ENCODE results near the gene SMAD7.

GRCh38 chr18:48979944-48980890 lies 29.5 kb upstream of the SMAD7 start:
- TF ChIP-seq, protein P1, sequence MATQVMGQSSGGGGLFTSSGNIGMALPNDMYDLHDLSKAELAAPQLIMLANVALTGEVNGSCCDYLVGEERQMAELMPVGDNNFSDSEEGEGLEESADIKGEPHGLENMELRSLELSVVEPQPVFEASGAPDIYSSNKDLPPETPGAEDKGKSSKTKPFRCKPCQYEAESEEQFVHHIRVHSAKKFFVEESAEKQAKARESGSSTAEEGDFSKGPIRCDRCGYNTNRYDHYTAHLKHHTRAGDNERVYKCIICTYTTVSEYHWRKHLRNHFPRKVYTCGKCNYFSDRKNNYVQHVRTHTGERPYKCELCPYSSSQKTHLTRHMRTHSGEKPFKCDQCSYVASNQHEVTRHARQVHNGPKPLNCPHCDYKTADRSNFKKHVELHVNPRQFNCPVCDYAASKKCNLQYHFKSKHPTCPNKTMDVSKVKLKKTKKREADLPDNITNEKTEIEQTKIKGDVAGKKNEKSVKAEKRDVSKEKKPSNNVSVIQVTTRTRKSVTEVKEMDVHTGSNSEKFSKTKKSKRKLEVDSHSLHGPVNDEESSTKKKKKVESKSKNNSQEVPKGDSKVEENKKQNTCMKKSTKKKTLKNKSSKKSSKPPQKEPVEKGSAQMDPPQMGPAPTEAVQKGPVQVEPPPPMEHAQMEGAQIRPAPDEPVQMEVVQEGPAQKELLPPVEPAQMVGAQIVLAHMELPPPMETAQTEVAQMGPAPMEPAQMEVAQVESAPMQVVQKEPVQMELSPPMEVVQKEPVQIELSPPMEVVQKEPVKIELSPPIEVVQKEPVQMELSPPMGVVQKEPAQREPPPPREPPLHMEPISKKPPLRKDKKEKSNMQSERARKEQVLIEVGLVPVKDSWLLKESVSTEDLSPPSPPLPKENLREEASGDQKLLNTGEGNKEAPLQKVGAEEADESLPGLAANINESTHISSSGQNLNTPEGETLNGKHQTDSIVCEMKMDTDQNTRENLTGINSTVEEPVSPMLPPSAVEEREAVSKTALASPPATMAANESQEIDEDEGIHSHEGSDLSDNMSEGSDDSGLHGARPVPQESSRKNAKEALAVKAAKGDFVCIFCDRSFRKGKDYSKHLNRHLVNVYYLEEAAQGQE (IDR thresholded peaks at IDR 0.05; ENCODE audit: insufficient read depth in 1 of 2, low read depth in 2 of 2, low read length in 2 of 2): no peak
- TF ChIP-seq SIN3A (IDR thresholded peaks at IDR 0.05; ENCODE audit: borderline replicate concordance, insufficient read depth, low read length) (no peak), TAF1 (IDR thresholded peaks at IDR 0.05; ENCODE audit: borderline replicate concordance, insufficient read depth, low read length) (no peak), POLR2AphosphoS5 (IDR thresholded peaks at IDR 0.05; ENCODE audit: low read depth, low read length) (no peak)
